ENCODE results near the gene STRN3. TPM values are rescaled to one million over a fixed set of nuclear protein-coding genes. Genes with fewer than 3 reads are reported as not detected.
"Not testable (repeated sequence)": the region's sequence is repeated elsewhere in the genome, so short reads cannot be mapped to it uniquely, and the experiment has no call there.

Gene STRN3
- total RNA-seq, 1 experiment from 2014 or later: 44.2 TPM

DNA sequence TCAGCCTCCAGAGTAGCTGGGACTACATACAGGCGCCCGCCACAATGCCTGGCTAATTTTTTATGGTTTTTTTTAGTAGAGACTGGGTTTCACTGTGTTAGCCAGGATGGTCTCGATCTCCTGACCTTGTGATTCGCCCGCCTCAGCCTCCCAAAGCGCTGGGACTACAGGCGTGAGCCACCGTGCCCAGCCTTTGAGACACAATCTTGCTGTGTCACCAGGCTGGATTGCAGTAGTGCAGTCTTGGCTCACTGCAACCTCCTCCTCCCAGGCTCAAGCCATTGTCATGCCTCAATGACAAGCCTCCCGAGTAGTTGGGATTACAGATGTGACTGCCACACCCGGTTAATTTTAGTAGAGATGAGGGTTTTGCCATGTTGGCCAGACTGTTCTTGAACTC, 21.3 kb upstream of the STRN3 start:
- no peaks in the 10 kb centered on the region for H3K36me3 ChIP-seq (ENCODE audit: insufficient read depth, low read length, poor library complexity, severe bottlenecking)
- intact Hi-C loops (cut with micrococcal nuclease; ENCODE audit: unreplicated experiment): no loop called here
- POLR2A ChIA-PET (ENCODE audit: low non-redundant PET): no interaction called here

DNA sequence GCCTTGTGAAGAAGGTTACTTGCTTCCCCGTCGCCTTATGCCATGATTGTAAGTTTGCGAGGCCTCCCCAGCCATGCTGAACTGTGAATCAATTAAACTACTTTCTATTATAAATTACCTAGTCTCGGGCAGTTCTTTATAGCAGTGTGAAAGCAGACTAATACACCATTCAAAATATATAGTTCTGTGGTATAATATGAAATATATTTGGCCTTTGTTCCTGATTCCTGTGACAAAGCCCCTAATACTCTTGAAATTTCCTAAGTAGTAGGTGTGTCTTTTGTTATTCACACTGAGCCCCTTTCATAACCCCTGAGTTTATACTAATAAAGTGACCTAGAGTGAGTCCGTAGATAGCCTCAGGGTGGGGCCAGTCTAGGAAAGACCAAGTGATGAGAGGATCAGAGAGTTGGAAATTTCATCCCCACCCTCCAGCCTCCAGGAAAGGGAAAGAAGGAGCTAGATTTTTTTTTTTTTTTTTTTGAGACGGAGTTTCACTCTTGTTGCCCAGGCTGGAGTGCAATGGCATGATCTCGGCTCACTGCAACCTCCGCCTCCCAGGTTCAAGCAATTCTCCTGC, 19.4 kb upstream of the STRN3 start:
- Histone ChIP-seq H3K9me3 (ENCODE audit: low read depth, low read length, poor library complexity, severe bottlenecking) (no peaks in the 10 kb centered on the region), H3K36me3 (ENCODE audit: insufficient read depth, low read length, poor library complexity, severe bottlenecking) (no peaks in the 10 kb centered on the region), H3K4me1 (ENCODE audit: insufficient read depth, low read length, poor library complexity, severe bottlenecking) (no peaks in the 10 kb centered on the region), H3K4me3 (ENCODE audit: low read depth, low read length, poor library complexity, severe bottlenecking) (no peak overlapping the region), H3K27me3 (replicated peaks; ENCODE audit: insufficient read depth, low read depth, low read length, poor library complexity) (no peaks in the 10 kb centered on the region), H3K27ac (ENCODE audit: low read depth, low read length, poor library complexity, severe bottlenecking) (no peak overlapping the region)
- ChIA-PET CTCF (no interaction called here), POLR2A (ENCODE audit: low non-redundant PET) (no interaction called here)
- BruUV-seq (replicated peaks): no TSS peak
- DNase-seq (ENCODE audit: low spot score): no peak
- intact Hi-C loops (cut with micrococcal nuclease; ENCODE audit: unreplicated experiment): no loop called here
- TF ChIP-seq EZH2 (IDR thresholded peaks at IDR 0.05; ENCODE audit: borderline replicate concordance, low read depth, low read length, poor library complexity, severe bottlenecking): no peak
- TF ChIP-seq, protein P1, sequence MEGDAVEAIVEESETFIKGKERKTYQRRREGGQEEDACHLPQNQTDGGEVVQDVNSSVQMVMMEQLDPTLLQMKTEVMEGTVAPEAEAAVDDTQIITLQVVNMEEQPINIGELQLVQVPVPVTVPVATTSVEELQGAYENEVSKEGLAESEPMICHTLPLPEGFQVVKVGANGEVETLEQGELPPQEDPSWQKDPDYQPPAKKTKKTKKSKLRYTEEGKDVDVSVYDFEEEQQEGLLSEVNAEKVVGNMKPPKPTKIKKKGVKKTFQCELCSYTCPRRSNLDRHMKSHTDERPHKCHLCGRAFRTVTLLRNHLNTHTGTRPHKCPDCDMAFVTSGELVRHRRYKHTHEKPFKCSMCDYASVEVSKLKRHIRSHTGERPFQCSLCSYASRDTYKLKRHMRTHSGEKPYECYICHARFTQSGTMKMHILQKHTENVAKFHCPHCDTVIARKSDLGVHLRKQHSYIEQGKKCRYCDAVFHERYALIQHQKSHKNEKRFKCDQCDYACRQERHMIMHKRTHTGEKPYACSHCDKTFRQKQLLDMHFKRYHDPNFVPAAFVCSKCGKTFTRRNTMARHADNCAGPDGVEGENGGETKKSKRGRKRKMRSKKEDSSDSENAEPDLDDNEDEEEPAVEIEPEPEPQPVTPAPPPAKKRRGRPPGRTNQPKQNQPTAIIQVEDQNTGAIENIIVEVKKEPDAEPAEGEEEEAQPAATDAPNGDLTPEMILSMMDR (conservative IDR thresholded peaks at IDR 0.05; ENCODE audit: low read depth, low read length): no peak

More for the DNA sequence above, 21.3 kb upstream of the STRN3 start:
- no peaks in the 10 kb centered on the region for H3K27me3 ChIP-seq (replicated peaks; ENCODE audit: insufficient read depth, low read depth, low read length, poor library complexity)
- no peak for DNase-seq (ENCODE audit: low spot score)
- CTCF ChIA-PET: no interaction called here
- no TSS peak for BruUV-seq (replicated peaks)
- H3K4me1 ChIP-seq (ENCODE audit: insufficient read depth, low read length, poor library complexity, severe bottlenecking): no peaks in the 10 kb centered on the region
- H3K27ac ChIP-seq (ENCODE audit: low read depth, low read length, poor library complexity, severe bottlenecking): no peak overlapping the region
- H3K4me3 ChIP-seq (ENCODE audit: low read depth, low read length, poor library complexity, severe bottlenecking): no peak overlapping the region
- H3K9me3 ChIP-seq (ENCODE audit: low read depth, low read length, poor library complexity, severe bottlenecking): no peaks in the 10 kb centered on the region
- TF ChIP-seq EZH2 (IDR thresholded peaks at IDR 0.05; ENCODE audit: borderline replicate concordance, low read depth, low read length, poor library complexity, severe bottlenecking): no peak
- TF ChIP-seq, protein P1 (conservative IDR thresholded peaks at IDR 0.05; ENCODE audit: low read depth, low read length): no peak

DNA sequence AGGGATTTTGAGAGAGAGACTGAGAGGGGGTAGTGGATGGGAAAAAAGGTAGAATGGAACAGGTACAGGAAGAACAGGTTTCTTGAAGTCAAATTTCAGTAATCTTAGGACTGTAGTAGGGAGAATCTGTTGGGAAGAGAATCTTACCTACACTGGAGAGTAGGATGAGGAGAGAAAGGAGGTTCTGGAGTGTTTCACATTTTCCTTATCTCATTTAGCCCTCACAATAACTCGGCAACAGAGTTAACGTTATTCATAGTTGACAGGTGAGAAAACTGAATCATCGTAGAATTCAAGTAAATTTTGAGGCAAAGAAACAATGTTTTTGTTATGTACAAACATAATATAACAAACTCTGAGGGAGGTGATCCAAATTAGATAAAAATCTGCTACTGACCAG, 17.2 kb upstream of the STRN3 start:
- ChIA-PET POLR2A (ENCODE audit: low non-redundant PET) (no interaction called here), CTCF (no interaction called here)
- TF ChIP-seq EZH2 (IDR thresholded peaks at IDR 0.05; ENCODE audit: borderline replicate concordance, low read depth, low read length, poor library complexity, severe bottlenecking): no peak
- TF ChIP-seq, protein P1 (conservative IDR thresholded peaks at IDR 0.05; ENCODE audit: low read depth, low read length): no peak
- DNase-seq (ENCODE audit: low spot score): no peak
- H3K36me3 ChIP-seq (ENCODE audit: insufficient read depth, low read length, poor library complexity, severe bottlenecking): no peaks in the 10 kb centered on the region
- no peaks in the 10 kb centered on the region for H3K27me3 ChIP-seq (replicated peaks; ENCODE audit: insufficient read depth, low read depth, low read length, poor library complexity)
- intact Hi-C loops (cut with micrococcal nuclease; ENCODE audit: unreplicated experiment): no loop called here
- no peaks in the 10 kb centered on the region for H3K9me3 ChIP-seq (ENCODE audit: low read depth, low read length, poor library complexity, severe bottlenecking)
- no TSS peak for BruUV-seq (replicated peaks)
- no peak overlapping the region for H3K4me3 ChIP-seq (ENCODE audit: low read depth, low read length, poor library complexity, severe bottlenecking)
- H3K4me1 ChIP-seq (ENCODE audit: insufficient read depth, low read length, poor library complexity, severe bottlenecking): no peaks in the 10 kb centered on the region
- no peak overlapping the region for H3K27ac ChIP-seq (ENCODE audit: low read depth, low read length, poor library complexity, severe bottlenecking)

DNA sequence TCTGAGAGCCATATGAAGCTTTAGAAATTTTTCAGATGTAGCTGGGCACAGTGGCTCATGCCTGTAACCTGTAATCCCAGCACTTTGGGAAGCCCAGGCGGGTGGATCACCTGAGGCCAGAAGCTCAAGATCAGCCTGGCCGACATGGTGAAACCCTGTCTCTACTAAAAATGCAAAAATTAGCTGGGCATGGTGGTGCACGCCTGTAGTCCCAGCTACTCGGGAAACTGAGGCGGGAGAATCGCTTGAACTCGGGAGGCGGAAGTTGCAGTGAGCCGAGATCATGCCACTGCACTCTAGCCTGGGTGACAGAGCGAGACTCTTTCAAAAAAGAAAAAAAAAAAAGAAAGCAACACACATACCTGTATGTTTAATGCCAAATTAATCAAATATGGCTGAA, 16.7 kb upstream of the STRN3 start:
- H3K27me3 ChIP-seq (replicated peaks; ENCODE audit: insufficient read depth, low read depth, low read length, poor library complexity); BruUV-seq (replicated peaks); DNase-seq (ENCODE audit: low spot score); H3K4me1 ChIP-seq (ENCODE audit: insufficient read depth, low read length, poor library complexity, severe bottlenecking); H3K4me3 ChIP-seq (ENCODE audit: low read depth, low read length, poor library complexity, severe bottlenecking); H3K36me3 ChIP-seq (ENCODE audit: insufficient read depth, low read length, poor library complexity, severe bottlenecking); H3K9me3 ChIP-seq (ENCODE audit: low read depth, low read length, poor library complexity, severe bottlenecking); H3K27ac ChIP-seq (ENCODE audit: low read depth, low read length, poor library complexity, severe bottlenecking); intact Hi-C loops (cut with micrococcal nuclease; ENCODE audit: unreplicated experiment); POLR2A ChIA-PET (ENCODE audit: low non-redundant PET); CTCF ChIA-PET: not testable (repeated sequence)
